Stimulated activated CD4-positive, alpha-beta T cell treated with anti-CD3 and anti-CD28 coated beads, Interleukin-2, amount 100 ng/mL, for 4 hours (primary cell): ENCODE data around the gene EEF1AKMT4.

Experiments used
- DNase-seq: peaks from one replicate; pipeline ENCODE4 v3.0.0-alpha.2; 2020; ENCODE audit warnings: low read depth

The EEF1AKMT4 gene

GRCh38 chr3:184236033-184236410 lies 13.4 kb upstream of the EEF1AKMT4 start:
- DNase-seq: no peak

DNA sequence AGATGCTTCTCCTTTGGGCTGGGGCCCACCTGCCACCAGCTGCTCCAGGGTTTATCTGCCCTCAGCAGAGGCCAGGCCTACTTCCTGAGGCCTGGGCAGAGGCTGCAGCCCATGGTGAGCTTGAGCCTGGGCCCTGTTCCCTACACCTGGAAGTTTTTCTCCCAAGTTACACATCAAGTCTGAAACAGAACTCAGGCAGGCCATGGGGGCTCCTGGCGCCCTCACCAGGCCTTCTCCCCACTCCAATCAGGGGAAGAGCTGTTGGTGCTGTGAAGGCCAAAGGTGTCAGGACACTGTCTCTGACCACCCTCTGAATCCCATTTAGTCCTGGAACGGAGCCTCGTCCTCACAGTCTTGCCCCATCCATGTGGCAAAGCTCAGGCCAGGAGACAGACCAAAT lies 12.8 kb upstream of the EEF1AKMT4 start:
- DNase-seq: no peak

DNA sequence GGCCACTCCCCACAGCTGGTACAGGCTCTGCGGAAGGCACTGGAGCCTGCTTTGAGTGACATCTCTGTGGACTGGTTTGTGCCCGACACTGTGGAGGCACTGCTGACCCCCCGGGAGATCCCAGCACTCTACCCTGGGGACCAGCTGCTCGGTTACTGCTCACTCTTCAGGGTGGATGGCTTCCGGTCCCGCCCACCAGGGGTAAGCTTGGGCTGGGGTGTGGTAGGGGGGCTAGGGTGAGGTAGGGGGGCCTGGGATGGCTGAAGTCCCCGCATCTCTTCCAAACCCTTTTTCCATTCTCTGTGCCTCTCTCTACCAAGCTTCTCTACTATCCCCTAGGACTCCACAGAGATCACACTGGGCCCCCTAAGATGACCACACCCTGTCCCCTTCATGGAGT lies 12.3 kb upstream of the EEF1AKMT4 start:
- DNase-seq: no peak

DNA sequence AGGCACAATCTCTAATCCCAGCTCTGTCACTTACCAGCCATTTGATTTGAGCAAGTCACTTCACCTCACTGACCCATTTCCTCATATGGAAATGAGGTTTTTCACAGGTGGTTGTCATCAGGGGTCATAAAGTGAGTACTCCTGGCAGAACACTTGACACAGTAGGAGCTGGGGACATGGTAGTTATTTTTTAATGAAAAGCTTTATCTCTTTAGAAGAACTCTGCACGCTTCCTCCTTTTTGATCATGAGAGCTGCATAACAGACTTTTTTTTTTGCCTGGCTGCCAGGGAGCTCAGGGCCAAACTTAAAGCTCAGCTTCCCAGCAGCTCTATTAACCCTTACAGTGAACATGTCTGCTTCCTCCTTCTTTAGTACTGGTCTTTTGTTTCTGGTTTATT lies 11.7 kb upstream of the EEF1AKMT4 start:
- no peak for DNase-seq

DNA sequence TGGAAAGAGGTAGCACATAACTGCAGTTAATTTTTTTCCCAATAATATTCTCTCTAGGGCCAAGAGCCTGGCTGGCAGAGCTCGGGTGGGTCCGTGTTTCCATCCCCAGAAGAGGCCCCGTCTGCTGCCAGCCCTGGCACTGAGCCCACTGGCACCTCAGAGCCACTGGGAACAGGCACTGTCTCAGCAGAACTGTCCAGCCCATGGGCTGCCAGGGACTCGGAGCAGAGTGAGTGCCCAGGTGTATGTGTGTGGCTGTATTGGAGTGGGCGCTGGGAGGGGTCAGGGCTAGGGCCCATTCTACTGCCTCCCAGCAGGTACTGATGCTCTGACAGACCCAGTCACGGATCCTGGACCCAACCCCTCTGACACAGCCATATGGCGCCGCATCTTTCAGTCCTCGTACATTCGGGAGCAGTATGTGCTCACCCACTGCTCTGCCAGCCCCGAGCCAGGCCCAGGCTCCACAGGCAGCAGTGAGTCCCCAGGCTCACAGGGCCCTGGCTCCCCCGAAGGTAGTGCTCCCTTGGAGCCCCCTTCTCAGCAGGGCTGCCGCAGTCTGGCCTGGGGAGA lies 11.1 kb upstream of the EEF1AKMT4 start:
- DNase-seq: no peak

DNA sequence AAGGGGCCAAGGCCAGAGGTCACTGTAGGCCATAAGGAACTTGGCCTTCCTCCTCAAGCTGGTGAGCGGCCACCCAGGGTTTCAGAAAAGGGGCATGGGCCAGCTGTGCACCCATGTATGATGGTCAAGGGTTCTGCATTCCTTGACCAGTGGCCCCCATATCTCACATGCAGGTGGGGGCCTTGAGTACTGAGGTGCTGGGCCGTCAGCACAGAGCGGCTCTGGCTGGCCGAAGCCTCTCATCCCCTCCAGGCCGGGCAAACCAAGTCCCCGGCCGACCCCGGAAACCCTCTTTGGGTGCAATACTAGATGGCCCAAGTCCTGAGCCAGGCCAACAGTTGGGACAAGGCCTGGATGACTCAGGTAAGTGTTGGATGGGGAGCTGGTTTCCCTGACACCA lies 10.3 kb upstream of the EEF1AKMT4 start:
- DNase-seq: no peak

DNA sequence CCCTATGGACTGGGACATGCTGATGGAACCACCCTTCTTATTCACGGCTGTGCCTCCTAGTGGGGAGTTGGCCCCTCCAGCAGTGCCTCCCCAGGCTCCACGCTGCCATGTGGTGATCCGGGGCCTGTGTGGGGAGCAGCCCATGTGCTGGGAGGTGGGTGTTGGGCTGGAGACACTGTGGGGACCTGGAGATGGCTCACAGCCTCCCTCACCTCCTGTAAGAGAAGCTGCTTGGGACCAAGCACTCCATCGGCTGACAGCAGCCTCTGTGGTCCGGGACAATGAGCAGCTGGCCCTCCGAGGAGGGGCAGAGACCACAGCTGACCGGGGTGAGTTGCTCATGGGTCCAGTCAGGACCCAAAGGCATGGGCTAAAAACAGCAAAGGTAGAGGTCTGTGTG lies 9.8 kb upstream of the EEF1AKMT4 start:
- no peak for DNase-seq

- no peak for DNase-seq
Observed at GRCh38 chr3:184240384-184241140, 8.9 kb upstream of the EEF1AKMT4 start.

GRCh38 chr3:184241141-184241446 lies 8.4 kb upstream of the EEF1AKMT4 start:
- DNase-seq: no peak

- no peak for DNase-seq
Observed at GRCh38 chr3:184241447-184242296, 7.8 kb upstream of the EEF1AKMT4 start.

GRCh38 chr3:184242297-184242685 lies 7.2 kb upstream of the EEF1AKMT4 start:
- DNase-seq: no peak

- DNase-seq: peak; percentile 80
Observed at GRCh38 chr3:184248454-184249411, 739 bp upstream of the EEF1AKMT4 start, which contains the start of gene ALG3. Gene ALG3, minus strand, starts transcription at chr3:184248962. Its CDS starts 22 bp downstream, at chr3:184248940.

DNA sequence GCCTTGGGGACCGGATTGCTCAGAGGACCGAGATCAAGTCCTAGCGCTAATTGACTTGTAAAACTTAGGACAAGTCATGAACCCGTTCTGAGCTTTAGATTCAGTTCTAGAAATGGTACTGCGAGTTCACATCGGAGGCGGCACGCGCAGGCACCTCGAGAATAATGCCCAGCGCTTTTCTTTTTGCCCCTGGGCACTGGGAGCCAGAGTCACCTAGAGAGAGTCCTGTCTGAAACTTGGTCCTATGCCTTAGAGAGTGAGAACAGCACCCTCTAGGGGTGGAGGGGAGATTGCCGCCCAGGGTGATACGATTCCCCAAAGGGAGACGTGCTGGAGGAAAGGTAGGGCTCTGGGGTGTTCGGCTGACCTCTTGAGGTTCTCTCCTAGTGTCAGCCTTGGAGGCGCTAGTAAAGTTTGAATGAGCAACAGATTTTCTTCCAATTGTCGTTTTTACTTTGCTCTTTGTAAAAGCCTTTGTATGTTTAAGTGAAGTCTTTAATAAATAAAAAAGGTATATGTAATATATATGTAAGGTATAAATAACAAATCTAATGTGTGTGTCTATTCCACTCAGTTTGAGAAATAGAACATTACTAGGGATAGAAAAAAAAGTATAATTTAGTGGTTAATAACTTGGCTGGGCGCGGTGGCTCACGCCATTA lies 826 bp downstream of the EEF1AKMT4 start:
- DNase-seq: peak; percentile 85

DNA sequence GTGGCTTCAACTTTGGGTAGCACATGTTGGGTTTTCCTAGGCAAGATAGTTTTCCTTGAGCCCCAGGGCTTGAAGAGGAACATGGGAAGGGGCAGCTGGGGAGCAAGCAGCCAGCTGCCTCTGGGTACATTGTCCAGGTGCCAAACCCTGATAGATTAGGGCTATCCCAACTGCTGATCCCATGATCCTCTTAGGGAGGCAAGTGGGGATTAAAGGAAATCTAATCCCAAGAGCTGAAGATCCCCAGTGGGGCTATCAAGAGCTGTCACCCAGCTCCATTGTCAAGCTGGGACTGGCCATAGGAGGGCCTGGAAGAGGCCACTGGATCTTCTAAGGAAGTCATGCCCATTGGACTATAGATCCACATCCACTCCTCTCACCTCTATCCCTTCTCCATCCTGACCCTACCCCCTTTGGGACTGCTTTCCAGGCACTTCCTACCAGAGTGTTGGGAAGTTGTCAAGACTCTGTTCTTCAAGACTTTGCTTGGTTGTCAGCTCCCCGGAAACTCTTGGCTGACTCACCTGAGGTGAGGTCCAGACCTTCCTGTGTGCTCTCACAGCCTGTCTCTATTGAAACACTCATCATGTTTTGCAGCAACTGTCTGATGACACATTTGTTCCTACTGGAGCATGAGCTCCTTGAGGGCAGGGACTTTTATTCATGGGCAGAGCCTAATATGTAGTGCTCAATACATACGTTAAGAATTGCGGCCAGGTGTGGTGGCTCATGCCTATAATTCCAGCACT lies 6.0 kb downstream of the EEF1AKMT4 start:
- DNase-seq: no peak

DNA sequence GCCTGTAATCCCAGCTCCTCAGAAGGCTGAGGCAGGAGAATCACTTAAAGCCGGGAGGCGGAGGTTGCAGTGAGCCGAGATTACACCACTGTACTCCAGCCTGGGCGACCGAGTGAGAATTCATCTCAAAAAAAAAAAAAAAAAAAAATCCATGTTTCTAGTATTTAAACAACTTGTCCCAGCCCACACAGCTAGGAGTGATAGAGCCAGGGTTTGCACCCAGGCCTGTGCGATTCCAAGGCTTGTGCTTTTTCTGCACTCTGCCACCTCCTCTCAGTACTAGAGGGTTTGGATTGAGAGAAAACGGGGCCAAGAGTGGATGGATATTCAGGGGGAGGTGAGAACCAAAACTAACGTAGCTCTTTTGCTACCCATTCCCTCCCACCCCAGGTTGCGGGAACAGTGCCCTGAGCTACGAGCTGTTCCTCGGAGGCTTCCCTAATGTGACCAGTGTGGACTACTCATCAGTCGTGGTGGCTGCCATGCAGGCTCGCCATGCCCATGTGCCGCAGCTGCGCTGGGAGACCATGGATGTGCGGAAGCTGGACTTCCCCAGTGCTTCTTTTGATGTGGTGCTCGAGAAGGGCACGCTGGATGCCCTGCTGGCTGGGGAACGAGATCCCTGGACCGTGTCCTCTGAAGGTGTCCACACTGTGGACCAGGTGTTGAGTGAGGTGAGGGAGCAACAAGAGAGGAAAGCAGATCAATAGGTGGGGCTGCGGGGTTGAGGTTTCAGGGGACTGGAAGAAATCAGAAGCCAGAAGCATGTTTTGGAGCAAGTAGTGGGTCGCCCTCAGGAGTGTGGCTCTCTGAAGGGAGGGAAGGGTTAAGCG lies 7.8 kb downstream of the EEF1AKMT4 start:
- DNase-seq: no peak

- no peak for DNase-seq
Observed at GRCh38 chr3:184258926-184259325, 9.5 kb downstream of the EEF1AKMT4 start.

GRCh38 chr3:184259396-184259877 lies 10.0 kb downstream of the EEF1AKMT4 start:
- no peak for DNase-seq

GRCh38 chr3:184259878-184260723 lies 10.6 kb downstream of the EEF1AKMT4 start:
- no peak for DNase-seq
